T47D (cell line): ENCODE measurements around the gene VWF.

Source experiments
- DNase-seq, 2 experiments: peaks; one replicate each; pipeline versions ENCODE4 v3.0.0 to v3.0.0-alpha.2; 2011 to 2012; ENCODE audit warnings: low read depth in 1 of 2, low spot score in 1 of 2
- JUND ChIP-seq: IDR thresholded peaks from 2 replicates; pipeline ENCODE4 v1.6.1; 2012; ENCODE audit warnings: low read depth
- in situ Hi-C: cut with HindIII; loops from 2 replicates; pipeline ENCODE4 v1.10.0; 2016; ENCODE audit warnings: low sequenced_read_pairs, low pct_unique_long_range_greater_than_20kb

VWF gene

DNA sequence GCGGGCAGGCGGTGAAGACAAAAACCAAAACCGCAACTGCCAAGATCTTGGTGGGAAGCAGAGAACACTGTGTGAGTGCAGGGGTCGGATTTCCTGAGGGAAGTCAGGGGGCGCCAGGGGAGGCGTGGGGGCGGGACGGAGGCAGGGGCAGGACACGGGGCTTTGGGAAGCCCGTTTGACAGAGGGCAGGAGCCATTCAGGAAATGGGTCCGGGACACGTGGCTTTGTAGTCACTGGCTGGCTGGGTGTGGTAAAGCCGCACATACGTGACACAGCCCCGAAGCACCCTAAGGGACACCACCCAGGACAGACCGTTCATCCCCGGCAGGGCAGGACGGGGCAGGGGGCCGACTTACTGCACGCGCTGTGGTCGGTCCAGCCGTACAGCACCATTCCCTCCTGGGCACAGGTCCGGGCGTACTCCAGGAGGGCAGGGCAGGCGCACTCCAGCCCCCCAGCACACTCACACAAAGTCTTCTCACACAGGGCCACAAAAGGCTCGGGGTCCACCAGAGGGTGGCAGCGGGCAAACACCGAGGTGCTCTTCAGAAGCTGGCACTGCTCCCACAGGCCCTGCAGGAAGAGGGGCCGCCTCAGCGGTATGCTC is 49.4 kb downstream of the VWF start:
- no peak for DNase-seq
- TF ChIP-seq JUND, result no peak
- in situ Hi-C loops, result no loop called here

DNA sequence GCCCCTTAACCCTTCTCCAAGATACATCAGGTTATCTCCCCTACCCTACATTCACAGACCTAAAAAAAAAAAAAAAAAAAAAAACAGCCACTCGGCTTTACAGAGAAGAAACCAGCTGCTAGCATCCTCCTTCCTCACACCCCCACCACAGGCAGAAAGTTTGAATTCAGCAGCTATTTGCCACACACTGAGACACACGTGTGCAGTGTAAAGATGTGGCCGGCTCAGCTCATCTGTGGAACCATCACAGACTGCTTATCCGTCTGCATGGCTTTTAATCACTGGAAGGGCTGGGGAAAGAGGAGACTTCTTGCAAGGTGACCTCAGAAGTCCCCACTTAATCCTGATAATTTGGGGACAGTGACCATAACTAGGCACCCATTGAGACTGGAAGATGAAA is 50.0 kb downstream of the VWF start:
- no peak for TF ChIP-seq JUND
- in situ Hi-C loops, result no loop called here
- DNase-seq, result no peak

DNA sequence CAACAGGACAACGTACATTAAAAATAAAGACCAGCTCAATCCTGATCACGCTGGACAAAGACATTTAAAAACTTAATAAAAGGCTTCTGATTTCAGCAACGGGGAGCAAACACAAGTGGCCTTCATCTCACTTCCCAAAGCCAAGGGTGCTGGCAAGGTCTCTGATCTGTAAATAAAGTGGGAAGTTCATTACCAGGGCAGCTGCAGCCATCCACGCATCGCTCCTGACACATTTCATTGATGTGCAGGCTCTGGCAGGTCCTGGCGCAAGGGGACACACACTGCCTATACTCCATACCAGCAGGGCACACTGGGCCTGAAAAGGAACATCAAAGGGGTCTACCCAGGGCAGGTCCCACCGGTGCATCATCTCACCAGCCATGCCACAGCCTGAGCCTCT is 51.0 kb downstream of the VWF start:
- no peak for TF ChIP-seq JUND
- in situ Hi-C loops, result no loop called here
- no peak for DNase-seq

DNA sequence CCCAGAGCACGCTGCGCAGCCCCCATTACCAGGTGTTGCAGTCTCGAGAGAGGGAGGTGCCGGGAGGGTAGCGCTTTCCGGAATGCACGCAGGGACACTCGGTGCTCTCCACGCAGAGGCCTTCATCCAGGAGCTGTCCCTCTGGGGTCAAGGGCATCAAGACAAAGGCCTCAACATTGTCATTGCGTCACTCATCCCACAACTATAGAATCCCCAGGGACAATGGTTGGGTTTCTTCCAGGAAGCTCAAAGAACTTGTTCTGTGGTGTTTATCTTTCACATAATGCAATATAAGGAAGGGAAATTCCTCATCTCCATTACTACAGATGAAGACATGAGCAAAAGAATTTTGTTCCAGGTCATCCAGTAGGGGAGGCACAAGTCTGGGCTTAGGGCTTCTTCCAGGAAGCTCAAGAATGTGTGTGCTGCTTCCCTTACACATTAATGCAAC is 52.1 kb downstream of the VWF start:
- in situ Hi-C loops, result no loop called here
- TF ChIP-seq JUND, result no peak
- DNase-seq, result peak in 1 of 2 experiments; percentile 42

DNA sequence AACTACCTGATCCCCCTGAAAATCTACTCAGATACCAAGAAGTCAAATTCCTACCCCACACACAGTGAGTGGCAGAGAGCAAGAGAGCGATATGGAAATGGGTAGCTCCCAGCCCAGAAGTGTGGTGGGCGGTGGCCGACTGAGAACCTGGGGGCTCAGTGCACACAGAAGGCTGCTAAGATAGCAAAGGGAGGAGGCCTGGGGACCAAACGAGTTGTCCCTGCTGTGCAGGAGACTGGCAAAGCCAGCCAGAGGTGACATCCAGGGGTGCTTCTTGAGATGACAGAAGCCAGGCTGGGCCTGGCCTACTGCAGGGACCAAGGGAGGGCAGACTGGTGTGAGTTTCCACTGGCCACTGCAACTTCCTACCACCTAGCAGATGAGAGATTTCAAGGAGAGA is 52.9 kb downstream of the VWF start:
- no peak for DNase-seq
- in situ Hi-C loops, result no loop called here
- no peak for TF ChIP-seq JUND

DNA sequence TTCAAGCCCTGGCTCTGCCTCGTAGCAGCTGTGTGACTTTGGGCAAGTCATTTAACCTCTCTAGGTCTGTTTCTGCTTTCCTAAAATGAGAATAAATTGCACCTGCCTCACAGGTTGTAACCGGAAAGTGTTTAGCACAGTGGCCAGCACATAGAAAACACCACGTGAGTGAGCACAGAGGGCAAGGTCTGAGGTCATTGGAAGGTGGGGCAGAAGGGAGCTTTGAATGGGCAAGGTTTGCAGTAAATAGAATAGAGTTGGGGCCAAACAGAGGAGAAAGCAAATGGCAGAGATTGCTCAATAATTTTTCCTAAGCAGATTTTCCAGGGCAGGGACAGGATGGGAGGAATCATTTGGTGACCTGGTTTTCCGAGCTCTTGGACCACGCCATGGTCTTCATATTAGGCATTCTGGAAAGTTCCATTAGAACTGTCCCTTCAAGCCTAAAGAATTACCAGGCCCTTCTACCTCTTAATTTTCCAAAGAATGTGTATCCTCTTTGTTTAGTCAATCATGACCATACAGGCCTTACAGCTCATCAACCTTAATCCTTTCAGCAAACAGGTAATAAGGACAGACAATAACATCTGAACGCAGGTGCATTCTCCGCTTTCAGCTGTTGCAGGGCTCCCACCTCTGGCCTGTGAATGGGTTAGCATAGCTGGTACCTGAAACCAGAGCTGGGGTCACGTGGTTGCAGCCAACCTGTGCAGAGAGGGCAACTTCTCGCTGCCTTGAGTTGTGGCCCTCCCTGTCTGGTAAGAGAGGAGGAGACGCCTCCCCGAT is 53.8 kb downstream of the VWF start:
- no peak for DNase-seq
- in situ Hi-C loops, result no loop called here
- no peak for TF ChIP-seq JUND

DNA sequence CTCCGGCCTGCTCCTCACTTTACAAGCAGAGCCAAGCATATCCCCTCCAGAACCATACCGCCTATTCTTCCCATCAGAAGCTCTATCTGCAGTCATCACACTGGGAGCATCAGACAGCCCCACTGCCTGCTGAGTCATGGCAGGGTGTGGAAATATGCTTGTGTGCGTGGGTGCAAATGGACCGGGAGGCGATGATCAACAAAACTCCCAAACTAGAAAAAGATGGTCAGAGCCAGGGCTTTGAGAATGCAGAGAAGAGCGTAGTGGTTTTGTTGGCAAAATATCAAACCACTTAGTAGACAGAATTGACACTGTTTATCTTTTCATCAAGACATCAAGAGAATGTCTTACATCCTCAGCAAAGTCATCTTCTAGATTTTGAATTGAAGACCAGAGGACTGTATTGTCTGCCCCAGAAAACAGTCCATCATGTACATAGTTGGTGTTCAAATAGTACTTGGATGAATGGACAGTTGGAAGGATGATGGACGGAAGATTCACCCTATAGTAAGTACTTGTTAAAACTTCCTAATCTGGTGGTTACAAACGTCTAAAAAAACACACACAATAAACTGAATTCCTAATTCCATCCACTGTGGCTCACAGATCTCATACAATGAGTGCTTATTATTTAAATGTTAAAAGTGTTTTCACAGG is 54.9 kb downstream of the VWF start:
- no peak for DNase-seq
- TF ChIP-seq JUND, result no peak
- in situ Hi-C loops, result no loop called here

DNA sequence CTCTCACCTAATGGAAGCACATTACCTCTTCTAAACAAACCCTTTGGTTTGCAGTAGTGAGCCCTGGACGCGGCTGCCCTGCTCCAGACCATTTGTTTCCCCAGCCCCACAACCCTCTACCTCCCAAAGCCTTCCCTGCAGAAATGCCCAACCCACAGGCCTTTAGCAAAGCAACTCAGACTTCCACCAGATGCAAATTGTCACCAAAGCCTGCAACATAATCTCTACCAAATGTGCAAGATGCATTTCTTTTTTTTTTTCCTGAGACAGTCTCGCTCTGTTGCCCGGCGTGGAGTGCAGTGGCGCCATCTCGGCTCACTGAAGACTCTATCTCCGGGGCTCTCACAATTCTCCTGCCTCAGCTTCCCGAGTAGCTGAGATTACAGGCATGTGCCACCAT is 56.2 kb downstream of the VWF start:
- in situ Hi-C loops, result no loop called here
- DNase-seq, result no peak
- TF ChIP-seq JUND, result no peak

DNA sequence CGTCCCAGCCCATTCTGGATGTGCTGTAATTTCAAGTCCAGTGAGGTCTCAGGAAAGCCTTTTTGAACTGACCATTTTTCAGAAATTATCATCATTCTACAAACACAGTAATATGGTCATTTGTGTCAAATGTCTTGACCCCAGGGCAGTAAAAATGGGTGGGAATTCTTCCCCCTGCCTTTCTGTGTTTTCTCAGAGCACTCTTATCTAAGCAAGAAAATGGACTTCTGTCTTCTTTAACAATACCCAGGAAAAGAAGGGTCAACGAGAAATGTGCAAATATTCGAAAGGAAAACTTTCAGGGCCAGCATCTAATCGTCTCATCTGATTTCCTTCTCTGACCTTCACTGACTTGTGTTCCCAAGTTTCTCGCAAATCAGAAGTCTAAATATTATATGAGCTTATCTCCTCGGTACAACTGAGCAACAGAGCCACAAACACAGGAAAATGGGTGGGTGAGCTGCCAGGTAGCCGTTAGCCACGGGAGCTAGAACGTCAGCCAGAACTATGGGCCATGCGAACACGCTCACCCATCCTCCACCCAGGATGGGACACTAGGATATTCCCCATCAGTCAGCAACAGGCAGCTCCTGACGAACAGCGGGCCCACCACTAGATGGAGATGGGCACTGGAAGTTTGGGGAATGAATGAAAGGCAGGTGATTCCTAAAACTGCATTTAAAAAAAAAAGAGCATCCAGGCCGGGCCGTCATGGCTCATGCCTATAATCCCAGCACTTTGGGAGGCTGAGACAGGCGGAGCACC is 57.1 kb downstream of the VWF start:
- in situ Hi-C loops, result no loop called here
- no peak for TF ChIP-seq JUND
- DNase-seq, result peak in 1 of 2 experiments; percentile 49

DNA sequence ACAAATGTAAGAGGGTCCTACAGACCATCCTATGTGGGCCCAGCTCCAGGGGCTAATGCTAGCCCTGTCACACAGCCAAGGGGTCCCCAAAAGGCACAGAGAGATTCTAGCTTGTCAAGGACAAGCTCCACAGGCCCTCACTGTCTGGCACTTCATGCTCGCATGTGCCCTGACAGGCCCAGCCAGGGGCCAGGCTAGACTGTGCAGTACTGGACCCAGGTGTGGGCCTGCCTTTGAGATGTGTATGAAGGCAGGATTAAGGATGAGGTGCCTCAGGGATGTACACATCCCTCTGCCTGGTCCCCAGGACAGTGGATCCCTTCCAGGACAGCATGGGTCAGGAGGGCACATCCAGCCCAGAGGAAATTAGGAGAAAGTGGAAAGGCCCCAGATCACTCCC is 57.8 kb downstream of the VWF start:
- in situ Hi-C loops, result no loop called here
- TF ChIP-seq JUND, result no peak
- no peak for DNase-seq

DNA sequence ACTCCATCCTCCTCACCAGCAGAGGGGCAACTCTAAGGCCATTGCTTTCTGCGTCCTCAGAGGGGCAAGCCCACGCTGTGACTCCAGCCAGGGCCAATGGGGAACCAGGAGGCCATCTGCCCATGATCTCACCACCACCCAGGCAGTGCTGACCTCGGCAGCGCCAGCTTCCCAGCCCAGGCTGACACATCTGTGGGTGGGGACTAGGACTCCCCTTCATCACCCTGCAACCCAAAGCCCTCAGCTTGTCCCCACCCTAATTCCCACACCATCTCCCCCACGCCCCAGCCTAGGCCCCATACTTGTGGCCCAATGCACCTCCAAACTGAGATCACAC is 58.6 kb downstream of the VWF start:
- TF ChIP-seq JUND, result no peak
- in situ Hi-C loops, result no loop called here
- DNase-seq, result no peak

DNA sequence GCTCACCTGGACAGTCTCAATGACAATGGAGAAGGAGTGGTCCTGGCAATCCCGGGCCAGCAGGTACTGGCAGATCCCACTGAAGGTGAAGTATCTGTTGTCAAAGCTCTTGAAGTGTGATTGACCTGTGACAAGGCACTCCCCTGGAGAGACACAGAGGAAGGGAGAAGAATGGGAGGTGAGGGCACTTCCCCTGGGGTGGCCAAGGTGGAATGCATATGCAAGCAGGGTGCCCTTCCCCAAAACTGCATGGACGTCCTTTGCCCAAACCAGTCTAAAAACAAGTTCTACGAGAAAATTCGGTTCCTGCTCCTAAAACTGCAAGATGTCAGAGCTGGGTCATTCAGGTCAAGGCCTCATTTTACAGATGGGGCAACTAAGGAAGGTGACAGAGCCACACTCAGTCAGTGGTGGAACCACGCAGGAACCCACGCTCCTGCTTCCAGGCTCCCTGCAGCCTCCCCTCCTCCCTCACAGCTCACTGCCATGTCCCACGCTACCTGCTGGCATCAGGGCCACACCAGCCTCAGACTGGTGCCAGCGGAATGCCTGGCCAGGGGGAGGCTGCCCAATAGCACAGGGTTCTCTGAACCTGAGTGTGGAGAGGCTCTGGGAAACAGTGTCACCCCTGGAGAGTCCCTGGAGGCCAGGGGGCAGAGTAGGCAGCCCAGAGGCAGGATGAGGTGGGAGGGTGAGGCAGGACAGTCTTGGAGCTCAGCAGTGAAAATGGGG is 59.2 kb downstream of the VWF start:
- in situ Hi-C loops, result no loop called here
- no peak for DNase-seq
- TF ChIP-seq JUND, result no peak
